DND-41 (cell line): ENCODE data around the gene PTPRN2.

Experiments used
- ATAC-seq: fragments of 200-7000 bp; cut with Tn5 transposase; 3 replicates; pipeline ENCODE4 v1.9.1; 2021; ENCODE audit warnings: low read depth; ENCODE audit not compliant: insufficient read depth
- DNase-seq: peaks from one replicate; pipeline ENCODE4 v3.0.0-alpha.2; 2020
- H2AFZ ChIP-seq: 2 replicates; pipeline ENCODE4 v1.6.0; 2012; ENCODE audit warnings: low read depth, low read length
- H3K27ac ChIP-seq: 2 replicates; pipeline ENCODE4 v1.5.1; 2012; ENCODE audit warnings: low read length, inconsistent platforms
- H3K27me3 ChIP-seq: fragments of 200-600 bp; sonication (generic); 2 replicates; pipeline ENCODE4 v1.6.0; 2012; ENCODE audit warnings: low read length, mild to moderate bottlenecking, inconsistent platforms; ENCODE audit not compliant: insufficient read depth, poor library complexity
- H3K36me3 ChIP-seq: 2 replicates; pipeline ENCODE4 v1.5.1; 2012; ENCODE audit warnings: low read length, inconsistent platforms; ENCODE audit not compliant: insufficient read depth
- H3K4me1 ChIP-seq: 2 replicates; pipeline ENCODE4 v1.5.1; 2012; ENCODE audit warnings: mild to moderate bottlenecking, low read length; ENCODE audit not compliant: insufficient read depth
- H3K4me2 ChIP-seq: 2 replicates; pipeline ENCODE4 v1.6.0; 2012; ENCODE audit warnings: mild to moderate bottlenecking, moderate library complexity, low read length, inconsistent platforms; ENCODE audit not compliant: insufficient read depth
- H3K4me3 ChIP-seq, 2 experiments: fragments of 200-600 bp in 1 of 2; shearing (Covaris generic) in 1 of 2; 2 replicates each; pipeline ENCODE4 v1.5.1; 2012 to 2016; ENCODE audit warnings: inconsistent platforms in 2 of 2, low read length in 2 of 2, mild to moderate bottlenecking in 2 of 2, low read depth in 1 of 2, moderate library complexity in 1 of 2
- H3K79me2 ChIP-seq: 2 replicates; pipeline ENCODE4 v1.6.0; 2012; ENCODE audit warnings: low read length, inconsistent platforms; ENCODE audit not compliant: insufficient read depth
- H3K9ac ChIP-seq: 2 replicates; pipeline ENCODE4 v1.6.0; 2012; ENCODE audit warnings: low read depth, mild to moderate bottlenecking, inconsistent platforms, low read length, moderate library complexity
- H3K9me3 ChIP-seq: 2 replicates; pipeline ENCODE4 v1.5.1; 2012; ENCODE audit warnings: low read length, moderate library complexity, mild to moderate bottlenecking, inconsistent platforms; ENCODE audit not compliant: insufficient read depth, severe bottlenecking
- H4K20me1 ChIP-seq: 2 replicates; pipeline ENCODE4 v1.6.0; 2012; ENCODE audit warnings: low read length; ENCODE audit not compliant: insufficient read depth
- CTCF ChIP-seq: IDR thresholded peaks from 2 replicates; pipeline ENCODE4 v1.5.1; 2012; ENCODE audit warnings: borderline replicate concordance, low read length, moderate library complexity, mild to moderate bottlenecking; ENCODE audit not compliant: poor library complexity, severe bottlenecking; ENCODE audit errors: extremely low read depth
- EZH2 ChIP-seq: IDR thresholded peaks from 3 replicates; pipeline ENCODE4 v1.6.1; 2012; ENCODE audit warnings: borderline replicate concordance, low read depth, mild to moderate bottlenecking, moderate library complexity, low read length, inconsistent platforms; ENCODE audit not compliant: severe bottlenecking

PTPRN2 gene

GRCh38 chr7:158259671-158260418 lies 327.8 kb downstream of the PTPRN2 start:
- no peak overlapping the region for H3K4me3 ChIP-seq
- no peaks in the 10 kb centered on the region for H4K20me1 ChIP-seq
- ATAC-seq: no peak
- H3K9me3 ChIP-seq: peaks cover 3% of the 10 kb centered on the region
- TF ChIP-seq EZH2 (no peak), CTCF (no peak)
- H3K4me2 ChIP-seq: no peak overlapping the region
- DNase-seq: no peak
- no peak overlapping the region for H2AFZ ChIP-seq
- no peaks in the 10 kb centered on the region for H3K4me1 ChIP-seq
- no peaks in the 10 kb centered on the region for H3K79me2 ChIP-seq
- H3K36me3 ChIP-seq: no peaks in the 10 kb centered on the region
- no peak overlapping the region for H3K27ac ChIP-seq
- H3K9ac ChIP-seq: no peak overlapping the region
- H3K27me3 ChIP-seq: no peaks in the 10 kb centered on the region

- no peaks in the 10 kb centered on the region for H3K4me1 ChIP-seq
- no peak overlapping the region for H2AFZ ChIP-seq
- no peak overlapping the region for H3K27ac ChIP-seq
- no peaks in the 10 kb centered on the region for H4K20me1 ChIP-seq
- H3K27me3 ChIP-seq: no peaks in the 10 kb centered on the region
- TF ChIP-seq CTCF (no peak), EZH2 (no peak)
- peaks cover 3% of the 10 kb centered on the region for H3K9me3 ChIP-seq
- H3K4me3 ChIP-seq: no peak overlapping the region
- H3K36me3 ChIP-seq: no peaks in the 10 kb centered on the region
- no peak overlapping the region for H3K4me2 ChIP-seq
- H3K9ac ChIP-seq: no peak overlapping the region
- ATAC-seq (no peak), DNase-seq (no peak)
- no peaks in the 10 kb centered on the region for H3K79me2 ChIP-seq
These were observed 328.5 kb downstream of the PTPRN2 start for GRCh38 chr7:158259141-158259540.

- no peak for TF ChIP-seq EZH2
- no peak for TF ChIP-seq CTCF
- no peak for ATAC-seq
These were observed 329.1 kb downstream of the PTPRN2 start for GRCh38 chr7:158258411-158259130.

More at GRCh38 chr7:158258411-158259130, 329.1 kb downstream of the PTPRN2 start:
- Histone ChIP-seq H3K27me3 (no peaks in the 10 kb centered on the region), H3K4me2 (no peak overlapping the region), H3K9ac (no peak overlapping the region), H3K9me3 (peaks cover 3% of the 10 kb centered on the region), H3K79me2 (no peaks in the 10 kb centered on the region), H2AFZ (no peak overlapping the region), H3K4me1 (no peaks in the 10 kb centered on the region), H3K36me3 (no peaks in the 10 kb centered on the region), H4K20me1 (no peaks in the 10 kb centered on the region), H3K27ac (no peak overlapping the region), H3K4me3 (no peak overlapping the region)
- no peak for DNase-seq
